ENCODE measurements around the gene THSD4.

- TF ChIP-seq, protein P1, sequence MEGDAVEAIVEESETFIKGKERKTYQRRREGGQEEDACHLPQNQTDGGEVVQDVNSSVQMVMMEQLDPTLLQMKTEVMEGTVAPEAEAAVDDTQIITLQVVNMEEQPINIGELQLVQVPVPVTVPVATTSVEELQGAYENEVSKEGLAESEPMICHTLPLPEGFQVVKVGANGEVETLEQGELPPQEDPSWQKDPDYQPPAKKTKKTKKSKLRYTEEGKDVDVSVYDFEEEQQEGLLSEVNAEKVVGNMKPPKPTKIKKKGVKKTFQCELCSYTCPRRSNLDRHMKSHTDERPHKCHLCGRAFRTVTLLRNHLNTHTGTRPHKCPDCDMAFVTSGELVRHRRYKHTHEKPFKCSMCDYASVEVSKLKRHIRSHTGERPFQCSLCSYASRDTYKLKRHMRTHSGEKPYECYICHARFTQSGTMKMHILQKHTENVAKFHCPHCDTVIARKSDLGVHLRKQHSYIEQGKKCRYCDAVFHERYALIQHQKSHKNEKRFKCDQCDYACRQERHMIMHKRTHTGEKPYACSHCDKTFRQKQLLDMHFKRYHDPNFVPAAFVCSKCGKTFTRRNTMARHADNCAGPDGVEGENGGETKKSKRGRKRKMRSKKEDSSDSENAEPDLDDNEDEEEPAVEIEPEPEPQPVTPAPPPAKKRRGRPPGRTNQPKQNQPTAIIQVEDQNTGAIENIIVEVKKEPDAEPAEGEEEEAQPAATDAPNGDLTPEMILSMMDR (conservative IDR thresholded peaks at IDR 0.05) = no peak
- no peak for TF ChIP-seq ZFX (IDR thresholded peaks at IDR 0.05)
Observed at GRCh38 chr15:71543413-71543812, 428.1 kb downstream of the THSD4 start.

Data from C4-2B (cell line).